ENCODE data around the gene ADGRG3. TPM values are rescaled to one million over a fixed set of nuclear protein-coding genes. Genes with fewer than 3 reads are reported as not detected.

The ADGRG3 gene
- total RNA-seq, 1 experiment from 2014 or later: 0.46 TPM

DNA sequence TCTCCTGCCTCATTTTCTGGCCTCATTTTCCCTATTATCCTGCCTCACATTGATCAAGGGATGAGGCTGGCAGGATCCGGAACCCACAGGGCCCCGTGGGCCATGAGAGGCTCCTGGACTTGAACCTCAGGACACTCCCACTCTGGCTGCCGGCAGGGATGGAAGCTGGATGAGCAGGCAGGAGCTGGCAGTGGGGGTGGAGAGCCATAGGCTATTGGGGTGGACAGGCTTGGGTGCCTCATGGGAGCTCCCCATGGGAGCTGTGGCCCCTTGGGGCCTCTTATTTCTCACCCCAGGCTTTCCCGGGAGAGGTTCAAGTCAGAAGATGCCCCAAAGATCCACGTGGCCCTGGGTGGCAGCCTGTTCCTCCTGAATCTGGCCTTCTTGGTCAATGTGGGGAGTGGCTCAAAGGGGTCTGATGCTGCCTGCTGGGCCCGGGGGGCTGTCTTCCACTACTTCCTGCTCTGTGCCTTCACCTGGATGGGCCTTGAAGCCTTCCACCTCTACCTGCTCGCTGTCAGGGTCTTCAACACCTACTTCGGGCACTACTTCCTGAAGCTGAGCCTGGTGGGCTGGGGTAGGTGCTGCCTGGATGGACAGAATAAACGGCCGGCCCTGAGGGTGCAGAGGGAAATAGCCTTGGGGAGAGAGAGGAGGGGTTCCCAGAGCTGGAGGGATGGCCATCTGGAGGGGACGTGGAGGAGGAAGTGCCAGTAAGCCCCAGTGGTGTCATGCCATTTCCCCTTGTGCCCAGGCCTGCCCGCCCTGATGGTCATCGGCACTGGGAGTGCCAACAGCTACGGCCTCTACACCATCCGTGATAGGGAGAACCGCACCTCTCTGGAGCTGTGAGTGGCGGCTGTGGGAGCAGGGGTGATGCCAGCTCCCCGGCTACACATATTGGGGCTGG lies 15.8 kb downstream of the ADGRG3 start:
- H2BK120ac ChIP-seq (ENCODE audit: low read depth, low read length, poor library complexity, severe bottlenecking): no peak overlapping the region
- Mint-ChIP-seq H3K4me3 (no peak overlapping the region), H3K36me3 (ENCODE audit: insufficient read depth in 1 of 3, low read depth in 3 of 3) (no peaks in the 10 kb centered on the region), H3K9me3 (no peaks in the 10 kb centered on the region), H3K27ac (peak overlapping the region in 1 of 3 experiments; percentile 65; a peak in 2 of 7 replicates), H3K4me1 (peaks cover 2 to 21% of the 10 kb centered on the region in 2 experiments; a peak in 3 of 4 replicates), H3K27me3 (ENCODE audit: low read depth) (peaks cover 6% of the 10 kb centered on the region; the same call in 1 of the 2 replicates)
- no peak overlapping the region for H2BK20ac ChIP-seq (ENCODE audit: low read depth, low read length, poor library complexity, severe bottlenecking)
- H4K8ac ChIP-seq (replicated peaks; ENCODE audit: insufficient read length, low read depth, low read length): no peak overlapping the region
- no peak overlapping the region for H3K18ac ChIP-seq (ENCODE audit: insufficient read length, low read depth, low read length)
- no peak overlapping the region for H2AK5ac ChIP-seq (ENCODE audit: insufficient read length, low read length)
- H3K79me1 ChIP-seq (ENCODE audit: insufficient read depth, low read depth, low read length, poor library complexity, severe bottlenecking): no peaks in the 10 kb centered on the region
- H2AFZ ChIP-seq (ENCODE audit: low read length): no peak overlapping the region
- no CpG with 5 or more reads among the region's 18 CpGs for WGBS (ENCODE audit: extremely low coverage, insufficient read length, low lambda C conversion rate)
- H3K56ac ChIP-seq (ENCODE audit: insufficient read length, low read depth, low read length): no peak overlapping the region
- no peak overlapping the region for H4K5ac ChIP-seq (ENCODE audit: insufficient read length, low read depth, low read length)
- no peaks in the 10 kb centered on the region for H3K9me3 ChIP-seq (ENCODE audit: control insufficient read depth, low read depth, low read length)
- TF ChIP-seq CTCF (conservative IDR thresholded peaks at IDR 0.05): no peak
- H3K79me2 ChIP-seq (ENCODE audit: insufficient read depth, low read length): no peaks in the 10 kb centered on the region
- no peaks in the 10 kb centered on the region for H3K23me2 ChIP-seq (ENCODE audit: insufficient read length, low read depth, low read length, poor library complexity, severe bottlenecking)
- DNase-seq: no peak
- H3K9ac ChIP-seq (ENCODE audit: extremely low read depth, insufficient read length, low read length): no peak overlapping the region
- H3K14ac ChIP-seq (ENCODE audit: insufficient read depth, low read length): no peak overlapping the region; the same call in 1 of the 2 replicates
- H3K4me1 ChIP-seq (ENCODE audit: insufficient read depth, low read length): no peaks in the 10 kb centered on the region; the same call in 1 of the 2 replicates
- no peak overlapping the region for H4K91ac ChIP-seq (ENCODE audit: insufficient read length, low read depth, low read length)
- H2BK12ac ChIP-seq (ENCODE audit: insufficient read length, low read depth, low read length): no peak overlapping the region
- no peak overlapping the region for H3K27ac ChIP-seq (ENCODE audit: insufficient read length, low read depth, low read length)
- H2BK15ac ChIP-seq (ENCODE audit: low read depth, low read length): no peak overlapping the region
- H3T11ph ChIP-seq (ENCODE audit: low read length): no peak overlapping the region
- H3K4ac ChIP-seq (ENCODE audit: low read depth, low read length): no peak overlapping the region
- H2BK5ac ChIP-seq (ENCODE audit: insufficient read length, low read length): no peak overlapping the region
- no peak overlapping the region for H3K4me2 ChIP-seq (ENCODE audit: insufficient read depth, insufficient read length, low read length)
- H4K20me1 ChIP-seq (ENCODE audit: control insufficient read depth, insufficient read depth, insufficient read length): no peaks in the 10 kb centered on the region
- no peak overlapping the region for H3K23ac ChIP-seq (ENCODE audit: insufficient read length, low read depth, low read length)
- H3K27me3 ChIP-seq (ENCODE audit: insufficient read depth, low read length): no peaks in the 10 kb centered on the region
